A204.1 (cell line): ENCODE results near the gene TES.

Source experiments
- FAIRE-seq: peaks from 2 replicates; lab custom pipeline; 2012; peaks lifted over from hg19 to GRCh38; lab: Jason Lieb, UNC

TES gene

DNA sequence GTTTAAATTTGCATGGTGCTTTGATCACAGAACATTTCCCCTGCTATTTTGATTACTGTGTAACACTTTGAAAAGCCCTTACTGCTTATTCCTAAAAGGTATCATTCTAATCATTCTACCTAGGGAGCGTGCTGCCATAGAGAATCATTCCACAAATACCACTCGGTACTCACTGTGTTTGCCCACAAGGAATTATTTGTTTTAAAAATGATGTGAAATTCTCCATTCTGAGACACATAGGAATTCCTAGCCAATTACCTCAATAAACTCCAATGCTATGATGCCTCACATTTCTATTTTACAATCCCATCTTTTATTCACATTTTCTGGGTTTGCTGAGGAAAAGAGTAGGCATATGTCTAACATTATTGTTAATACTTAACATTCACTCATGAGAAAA is 16.2 kb upstream of the TES start:
- FAIRE-seq: no peak

DNA sequence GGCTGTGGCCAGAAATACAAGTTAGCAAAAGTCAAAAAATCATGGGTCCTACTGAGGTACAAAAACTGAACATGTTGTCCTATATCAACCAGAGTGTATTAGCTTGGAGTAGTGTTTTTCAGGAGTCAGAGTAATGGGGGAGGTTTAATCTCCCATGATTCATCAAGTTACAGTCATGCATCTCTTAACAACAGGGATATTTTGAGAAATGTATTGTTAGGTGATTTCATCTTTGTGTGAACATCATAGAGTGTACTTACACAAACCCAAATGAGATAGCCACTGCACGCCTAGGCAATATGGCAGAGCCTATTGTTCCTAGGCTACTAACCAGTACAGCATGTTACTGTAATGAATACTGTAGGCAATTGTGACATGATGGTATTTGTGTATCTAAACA is 14.9 kb upstream of the TES start:
- no peak for FAIRE-seq

DNA sequence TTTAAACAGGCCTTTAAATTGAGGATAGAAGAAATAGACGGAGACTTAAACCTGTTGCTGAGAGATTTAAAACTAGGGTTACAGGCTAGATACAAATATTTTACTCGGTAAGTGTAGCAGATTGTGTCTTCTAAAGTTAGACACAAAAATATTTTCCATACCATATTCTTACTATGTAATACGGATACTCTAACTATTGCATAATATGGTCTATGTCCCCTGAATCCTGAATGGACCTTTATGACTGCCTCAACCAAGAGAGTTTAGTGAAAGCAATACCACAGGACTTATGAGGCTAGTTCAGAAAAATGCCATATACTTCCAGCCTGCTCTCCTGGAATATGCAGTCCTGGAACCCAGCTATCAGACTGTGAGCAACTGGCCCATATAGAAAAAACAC is 13.4 kb upstream of the TES start:
- FAIRE-seq: no peak

DNA sequence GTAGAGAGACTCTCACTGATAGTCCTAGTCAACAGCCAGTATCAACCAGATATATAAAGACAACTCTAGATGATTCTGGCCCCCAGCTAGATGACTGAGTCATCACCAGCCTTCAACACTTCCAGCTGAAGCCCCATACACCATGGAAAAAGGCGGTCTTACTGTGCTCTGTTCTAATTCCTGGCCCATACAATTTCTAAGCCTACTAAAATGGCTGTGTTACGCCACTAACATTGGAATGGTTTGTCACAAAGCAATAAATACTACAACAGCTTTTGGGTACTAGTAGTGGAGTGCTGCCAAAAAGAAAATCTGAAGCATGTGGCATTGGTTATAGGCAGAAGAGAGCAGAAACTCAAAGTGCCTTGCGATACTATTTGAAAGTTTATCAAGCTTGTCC is 13.0 kb upstream of the TES start:
- FAIRE-seq: no peak

DNA sequence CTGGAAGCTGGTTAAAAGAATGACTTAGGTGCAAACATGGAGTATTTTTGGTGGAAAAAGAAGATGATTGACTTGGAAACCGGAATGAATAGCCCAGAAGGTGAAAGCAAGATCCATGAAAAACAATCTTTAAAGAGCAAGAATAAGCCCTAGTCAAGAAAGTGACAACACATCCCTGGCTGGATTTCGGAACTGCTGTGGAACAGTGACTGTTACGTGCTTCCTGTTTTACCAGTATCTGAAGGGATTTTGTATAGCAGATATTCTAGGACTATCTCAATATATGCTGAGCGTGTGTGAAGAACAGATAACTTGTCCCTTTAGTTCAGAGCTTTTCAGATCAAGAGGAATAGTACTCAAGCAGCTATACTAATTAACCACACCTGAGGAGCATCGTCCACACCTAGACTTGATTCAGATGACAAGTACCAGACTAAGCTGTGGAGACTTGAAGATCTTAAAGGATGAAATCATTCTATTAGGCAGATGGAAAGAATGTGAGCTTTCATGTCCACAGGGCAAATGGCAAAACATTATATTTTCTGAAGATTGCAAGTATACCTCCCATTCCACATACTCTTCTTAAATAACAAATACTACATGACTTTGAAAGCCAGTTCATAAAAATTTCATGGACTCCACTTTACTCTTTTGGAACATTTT is 11.5 kb upstream of the TES start:
- no peak for FAIRE-seq

DNA sequence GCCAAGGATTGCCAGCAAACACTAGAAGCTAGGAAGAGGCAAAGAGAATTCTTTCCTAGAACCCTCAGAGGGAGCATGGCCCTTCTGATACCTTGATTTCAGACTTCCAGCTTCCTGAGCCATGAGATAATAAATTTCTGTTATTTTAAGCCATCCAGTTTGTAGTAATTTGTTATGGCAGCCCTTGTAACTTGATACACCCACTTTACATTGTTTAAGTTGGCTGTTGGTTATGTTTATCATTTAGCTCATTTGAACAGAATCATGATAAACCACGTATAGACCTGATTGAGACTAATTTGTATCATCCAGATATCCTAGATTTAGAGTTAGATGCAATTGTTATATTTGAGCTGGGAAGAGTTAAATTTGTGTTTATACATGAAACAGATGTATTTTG is 9.4 kb upstream of the TES start:
- no peak for FAIRE-seq

DNA sequence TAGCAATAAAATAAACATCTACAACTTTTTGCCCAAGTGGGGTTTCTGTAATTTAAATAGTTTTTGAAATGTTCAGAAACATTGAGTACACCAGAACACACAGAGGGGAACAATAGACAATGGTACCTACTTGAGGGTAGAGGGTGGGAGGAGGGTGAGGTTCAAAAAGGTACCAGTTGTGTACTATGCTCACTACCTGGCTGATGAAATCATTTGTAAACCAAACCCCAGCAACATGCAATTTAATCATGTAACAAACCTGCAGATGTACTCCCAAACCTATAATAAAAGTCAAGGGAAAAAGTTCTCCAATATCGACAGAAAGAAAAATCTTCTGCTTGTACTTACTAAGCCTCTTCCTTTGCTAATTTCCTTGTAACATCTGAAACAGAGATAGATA is 4.2 kb upstream of the TES start:
- no peak for FAIRE-seq

DNA sequence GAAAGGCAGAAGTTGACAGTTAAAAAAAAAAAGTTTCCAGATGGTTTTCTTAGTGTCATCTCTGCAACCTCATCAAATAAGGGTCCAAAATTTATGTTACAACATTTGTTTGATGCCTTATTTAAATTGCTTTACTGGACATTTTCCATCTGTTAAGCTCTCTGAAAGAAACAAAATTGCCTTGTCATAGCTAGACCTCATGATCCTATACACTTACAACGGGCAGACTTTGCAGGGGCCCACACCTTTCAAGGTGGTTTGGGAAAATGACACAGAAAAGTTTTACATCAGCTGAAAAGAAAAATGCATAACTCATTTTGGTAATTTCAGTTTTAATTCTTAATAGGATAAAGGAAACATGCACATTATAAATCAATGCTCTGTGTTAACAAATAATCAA is 1.4 kb upstream of the TES start:
- FAIRE-seq: no peak

DNA sequence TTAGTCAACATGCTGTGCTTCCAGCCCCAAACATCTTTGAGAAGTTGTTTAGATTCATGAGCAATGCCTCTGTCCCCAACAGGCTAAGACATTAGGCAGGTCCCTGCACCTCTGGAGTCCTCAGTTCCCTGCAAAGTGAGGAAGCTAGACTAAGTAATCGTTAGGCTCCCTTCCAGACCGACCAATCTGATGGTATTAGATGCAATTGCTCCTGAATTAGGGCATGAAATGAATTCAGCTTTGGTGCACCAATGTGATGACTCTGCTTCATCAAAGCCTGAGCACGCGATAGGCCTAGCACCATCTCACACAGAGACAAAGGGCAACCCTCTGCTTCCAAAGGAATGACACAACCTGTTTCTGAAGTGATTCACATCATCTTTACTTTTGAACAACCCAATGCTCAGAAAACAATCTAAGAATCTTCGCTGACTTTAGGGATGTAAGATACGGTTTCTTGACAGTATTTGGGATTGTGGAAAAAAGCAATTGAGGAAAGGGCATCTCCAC is 723 bp upstream of the TES start:
- FAIRE-seq: no peak

DNA sequence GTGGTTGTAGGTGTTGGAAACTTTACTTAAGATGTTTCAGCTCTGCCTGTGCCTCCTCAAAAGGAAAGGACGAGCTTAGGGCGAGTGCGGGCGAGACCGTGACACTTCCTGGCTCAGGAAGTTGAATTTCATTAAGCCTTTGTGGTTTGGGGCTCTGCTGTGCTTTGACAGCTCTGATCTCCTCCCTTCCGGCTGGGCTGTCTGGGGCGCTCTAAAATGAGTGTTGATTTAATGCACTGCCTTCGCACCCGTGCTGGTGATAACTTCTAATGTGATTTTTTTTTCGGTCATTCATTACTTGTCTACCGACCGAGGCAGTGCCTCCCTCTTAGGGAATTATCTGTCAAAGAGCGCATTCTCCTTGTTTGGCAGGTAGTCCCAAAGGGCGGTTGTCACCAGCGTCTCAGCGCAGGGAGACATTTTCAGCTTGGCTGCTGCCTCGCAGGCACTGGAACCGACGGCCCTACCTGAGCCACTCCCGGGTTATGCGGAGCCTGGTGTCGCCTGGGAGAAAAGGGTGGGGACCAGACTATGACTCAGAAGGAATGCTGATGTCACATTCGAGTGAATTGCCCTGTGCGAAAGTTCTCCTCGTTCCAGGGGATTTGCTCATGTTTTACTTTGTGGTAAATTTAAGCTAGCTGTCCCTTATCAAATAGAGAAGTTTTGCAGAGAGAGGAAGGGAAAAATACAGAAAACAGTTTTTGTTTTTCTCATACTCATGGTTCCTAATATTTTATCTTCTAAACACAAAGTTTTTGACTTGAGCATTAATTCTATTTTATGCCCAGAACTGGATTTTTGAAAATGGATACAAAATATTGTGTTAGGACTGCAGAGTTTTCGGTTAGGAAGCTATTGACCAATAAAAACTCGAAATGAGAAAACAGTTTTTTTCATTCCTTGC is 920 bp downstream of the TES start:
- FAIRE-seq: no peak

DNA sequence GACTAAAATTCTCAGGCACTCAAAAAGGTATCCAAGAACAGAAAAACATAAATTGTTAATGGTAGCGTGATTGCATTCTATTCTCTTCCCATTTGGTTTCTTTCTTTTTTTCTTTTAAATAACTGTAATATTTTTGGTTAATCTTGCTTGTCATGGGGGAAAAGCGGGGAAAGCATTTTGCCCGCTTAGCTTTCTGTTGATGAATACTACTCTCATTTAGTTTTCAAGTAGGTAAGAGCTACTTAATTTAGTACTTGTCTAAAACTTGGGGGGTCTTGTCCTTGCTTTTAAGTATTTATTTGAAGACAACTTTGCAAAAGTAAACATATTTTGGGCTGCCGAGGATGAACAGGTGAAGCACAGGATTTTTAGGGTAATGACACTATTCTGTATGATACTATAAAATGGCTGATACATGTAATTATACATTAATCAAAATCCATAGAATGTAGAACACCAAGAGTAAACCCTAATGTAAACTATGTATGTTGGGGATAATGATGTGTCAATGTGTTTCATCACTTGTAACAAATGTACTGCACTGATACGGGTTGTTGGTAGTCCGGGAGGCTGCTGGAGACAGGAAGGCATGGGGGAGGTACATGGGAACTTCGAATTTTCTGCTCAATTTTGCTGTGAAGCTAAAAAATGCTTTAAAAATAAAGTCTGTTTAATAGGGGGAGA is 1.7 kb downstream of the TES start:
- no peak for FAIRE-seq

DNA sequence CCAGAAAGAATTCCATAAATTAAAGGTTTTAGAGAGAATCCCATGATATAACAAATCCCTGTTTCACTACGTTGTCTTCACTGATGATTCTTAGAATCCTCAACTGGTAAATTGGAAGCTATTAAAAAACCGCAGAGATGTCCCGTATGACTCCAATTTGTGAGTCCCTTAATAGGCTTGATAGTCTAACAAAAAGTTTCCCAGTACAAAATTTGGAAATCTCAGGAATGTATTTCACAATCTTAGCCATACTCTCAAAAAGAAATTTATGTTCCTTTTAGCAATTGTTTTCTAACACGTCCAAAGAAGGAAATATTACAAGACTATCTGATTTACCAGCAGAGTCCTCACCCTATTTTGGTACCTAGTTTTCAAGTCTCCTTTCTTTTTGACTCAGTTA is 2.5 kb downstream of the TES start:
- no peak for FAIRE-seq

DNA sequence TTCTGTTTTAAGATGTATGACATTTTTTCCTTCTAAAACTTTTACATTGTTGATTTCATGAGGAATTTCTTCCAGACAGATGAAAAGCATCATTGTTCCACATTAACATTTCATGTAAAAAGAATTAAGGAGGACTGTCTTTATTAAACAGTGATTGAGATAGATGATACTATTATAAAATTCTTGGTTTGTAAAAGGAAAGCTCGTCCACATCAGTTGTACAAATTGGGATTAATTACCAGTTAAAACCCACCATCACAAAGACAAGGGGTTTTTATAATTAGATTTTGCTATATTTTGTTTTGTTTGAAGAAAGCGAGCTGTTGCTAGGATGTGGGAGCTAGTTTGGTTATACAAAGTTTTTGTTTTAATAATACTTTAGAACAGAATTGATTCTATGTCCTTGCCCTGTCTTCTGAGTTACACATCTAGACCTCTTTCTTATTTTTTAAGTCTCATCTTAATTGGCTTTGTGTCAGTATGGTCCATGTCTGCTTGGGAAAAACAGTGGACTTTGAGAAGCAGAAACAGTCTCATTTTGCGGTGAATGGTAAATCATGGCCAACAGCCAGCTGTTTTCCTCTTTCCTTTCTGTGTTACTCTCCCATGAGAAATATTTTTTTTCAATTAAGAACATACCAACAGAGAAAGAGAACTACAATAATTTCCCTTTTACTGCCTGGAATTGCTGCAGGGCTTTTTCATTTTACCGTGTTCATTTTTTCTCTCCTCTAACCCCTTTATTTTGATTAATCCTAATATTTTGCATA is 3.2 kb downstream of the TES start:
- FAIRE-seq: no peak

DNA sequence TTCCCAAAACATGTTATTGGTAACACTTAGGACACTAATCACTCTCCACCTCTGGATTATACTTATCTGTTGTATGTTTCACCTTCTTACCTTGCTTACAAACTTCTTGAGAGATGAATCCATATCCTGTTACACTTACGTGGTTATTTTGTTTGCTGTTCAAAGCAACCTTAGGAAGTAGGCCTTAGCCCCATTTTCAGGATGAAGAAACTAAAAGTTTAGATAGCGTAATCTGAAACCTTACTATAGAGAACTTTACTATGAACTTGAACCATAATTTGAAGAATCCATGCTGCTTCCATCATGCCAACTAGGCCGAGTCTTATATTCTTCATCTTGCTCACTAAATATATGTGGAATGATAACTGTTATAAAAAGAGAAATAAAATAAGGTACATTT is 4.6 kb downstream of the TES start:
- no peak for FAIRE-seq

DNA sequence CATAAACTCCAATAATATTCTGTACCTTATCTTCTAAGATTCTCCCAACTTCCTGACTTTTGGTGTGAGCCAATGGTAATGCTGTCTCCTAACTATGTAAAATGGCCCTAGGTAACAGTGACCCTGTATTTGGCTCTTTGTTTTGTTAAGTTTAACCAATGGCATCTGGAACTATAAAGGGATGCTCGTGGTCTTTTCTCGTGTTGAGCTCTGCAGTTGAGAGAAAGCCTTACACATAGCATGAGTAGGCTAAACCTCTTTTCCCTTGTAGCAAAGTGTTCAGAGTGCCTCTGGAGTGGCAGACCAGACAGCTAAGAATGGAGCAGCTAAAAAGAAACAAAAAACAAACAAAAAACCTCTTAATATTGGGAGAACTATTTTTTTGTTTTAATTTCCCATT is 5.2 kb downstream of the TES start:
- no peak for FAIRE-seq

DNA sequence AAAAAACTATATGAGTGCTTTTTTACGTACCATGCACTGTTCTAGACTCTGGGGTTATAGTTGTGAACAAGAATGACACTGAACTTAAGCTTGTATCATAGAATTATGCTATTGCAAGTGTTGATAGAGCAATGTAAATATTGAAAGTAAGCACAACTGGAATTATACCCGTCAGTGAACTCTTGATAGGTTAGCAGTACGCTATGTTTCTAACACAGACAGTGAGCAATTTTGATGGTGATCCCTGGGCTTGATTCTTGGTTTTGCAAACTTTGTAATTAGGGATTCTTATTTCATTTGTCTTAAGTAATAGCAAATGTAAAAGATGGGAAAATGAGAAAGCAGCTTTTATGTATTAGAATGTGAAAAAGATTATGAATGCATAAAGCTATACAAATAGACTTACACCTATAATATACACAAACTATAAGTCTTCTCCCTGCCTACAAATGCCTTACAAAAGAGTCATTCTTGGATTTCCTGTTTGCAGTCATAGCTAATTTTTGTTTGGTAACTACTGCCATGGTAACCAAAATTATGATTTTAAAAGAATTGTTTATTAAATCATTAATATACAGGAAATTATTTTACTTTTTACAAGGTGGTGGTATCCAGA is 6.7 kb downstream of the TES start:
- FAIRE-seq: no peak

DNA sequence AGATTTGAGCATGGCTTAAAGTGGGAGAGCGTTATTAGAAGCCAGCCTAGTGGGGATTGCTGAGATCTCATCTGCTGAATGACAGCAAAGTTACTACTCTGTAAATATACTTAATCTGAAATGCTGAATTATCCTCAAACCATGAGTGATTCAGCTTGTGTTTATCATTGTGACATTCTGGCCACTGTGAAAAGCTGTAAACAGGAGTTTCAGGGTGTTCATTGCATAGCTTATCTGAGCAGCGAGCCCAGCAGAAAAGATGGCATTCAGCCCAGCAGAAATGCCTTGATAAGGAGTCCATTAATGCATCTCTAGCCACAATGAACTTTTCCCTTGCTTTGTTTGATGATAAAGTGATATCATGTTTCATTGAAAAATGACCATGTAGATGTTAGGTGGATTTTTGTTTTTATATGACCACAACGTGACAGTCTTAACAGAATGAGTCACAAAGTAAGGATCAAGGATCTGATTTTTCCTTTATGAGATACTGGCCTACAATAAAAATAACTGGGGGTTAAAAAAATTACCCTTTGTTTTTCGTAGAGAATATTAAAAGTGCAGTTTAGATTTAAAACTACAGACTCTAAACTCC is 7.8 kb downstream of the TES start:
- no peak for FAIRE-seq

DNA sequence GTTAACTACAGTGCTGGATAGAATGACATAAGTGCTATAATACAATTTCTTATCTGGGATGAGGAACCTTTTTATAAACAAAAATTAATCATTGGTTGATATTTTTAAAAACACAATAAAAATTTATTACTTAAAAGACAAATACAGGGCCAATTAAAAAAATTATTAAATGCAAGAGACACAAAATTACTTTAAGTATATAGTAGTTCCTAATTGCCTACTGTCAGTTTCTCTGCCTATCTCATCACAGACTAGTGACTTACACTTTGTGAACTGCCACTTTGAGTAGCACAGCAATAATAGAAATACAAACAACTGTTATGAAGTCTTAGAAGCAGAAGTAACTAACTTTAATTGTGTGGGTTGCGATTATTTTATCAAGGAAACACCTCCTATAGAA is 8.4 kb downstream of the TES start:
- peak; percentile 6 for FAIRE-seq

DNA sequence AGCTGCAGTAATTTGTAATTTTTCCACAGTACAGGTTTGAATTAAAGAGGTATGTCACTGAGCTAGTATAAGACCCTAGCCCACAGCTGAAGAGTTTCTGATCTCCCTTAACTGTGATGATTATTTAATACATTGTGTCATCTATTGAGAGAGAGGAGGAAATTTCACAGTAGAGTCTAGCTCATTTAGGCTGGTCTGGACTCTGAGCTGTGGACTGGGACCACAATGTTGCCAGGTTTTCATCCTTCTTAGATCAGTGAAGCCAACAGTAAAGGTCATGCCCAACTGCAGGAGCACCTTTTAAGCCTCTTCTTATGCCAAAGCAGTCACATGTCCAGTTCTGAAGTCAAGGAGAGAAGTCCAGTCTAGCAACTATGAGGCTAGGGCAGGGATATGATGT is 8.9 kb downstream of the TES start:
- no peak for FAIRE-seq

DNA sequence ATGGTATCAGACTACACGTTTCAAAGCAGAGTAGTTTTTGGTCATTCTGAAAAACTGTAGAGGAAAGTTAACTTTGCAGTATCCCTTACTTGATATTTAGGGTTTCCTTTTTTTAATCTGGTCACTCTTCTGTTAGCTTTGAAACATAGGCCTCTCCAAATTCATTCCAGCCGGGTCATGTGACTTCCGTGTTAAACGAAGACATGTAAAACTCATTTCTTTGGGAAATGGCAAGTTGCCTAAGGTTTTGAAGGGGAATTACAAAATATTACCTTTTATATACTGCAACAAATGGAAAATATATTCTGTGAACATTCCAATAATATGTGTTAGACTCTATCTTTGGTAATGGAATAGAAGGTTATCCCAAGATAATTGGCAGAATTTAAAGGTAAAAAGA is 9.5 kb downstream of the TES start:
- FAIRE-seq: no peak

DNA sequence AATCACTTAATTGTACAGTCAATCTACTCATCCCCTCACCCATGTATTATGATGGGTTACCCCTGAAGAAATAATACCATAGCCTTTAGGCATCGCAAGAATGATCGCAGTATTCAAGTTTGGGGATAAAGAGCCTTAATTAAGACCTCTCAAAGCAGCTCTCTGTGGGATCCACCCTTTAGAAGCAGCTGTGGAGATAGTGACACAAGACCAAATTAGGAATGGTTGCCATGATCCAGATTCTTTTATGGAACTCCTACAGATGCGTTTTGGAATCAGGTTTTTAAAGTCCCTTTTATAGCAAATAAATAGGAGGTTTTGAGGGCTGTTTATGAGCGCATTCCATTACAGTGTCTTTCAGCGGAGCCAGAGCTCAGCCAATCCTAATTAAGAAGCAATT is 12.2 kb downstream of the TES start:
- FAIRE-seq: no peak

DNA sequence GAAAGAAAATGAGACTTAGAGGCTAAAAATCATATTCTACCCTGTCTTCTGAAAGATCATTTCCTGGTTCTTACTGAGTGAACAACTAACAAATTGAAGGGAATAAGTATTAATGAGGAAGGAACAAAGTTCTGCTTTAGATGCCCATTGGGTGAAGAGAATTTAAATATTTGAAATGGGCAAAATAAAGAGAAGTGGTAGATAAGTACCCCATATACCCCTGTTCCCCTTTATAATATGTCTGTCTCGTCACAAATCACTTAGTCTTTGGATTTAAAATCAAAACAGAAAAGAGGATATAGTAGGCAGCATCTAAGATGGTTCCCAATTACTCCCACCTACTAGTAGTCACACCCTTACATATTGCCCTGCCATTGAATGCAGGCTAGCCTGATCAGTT is 13.2 kb downstream of the TES start:
- no peak for FAIRE-seq
